Neural cell (in vitro differentiated cells): Measurements from ENCODE around the gene STAT6. TPM values are rescaled to one million over a fixed set of nuclear protein-coding genes. Genes with fewer than 3 reads are reported as not detected.

Source experiments
- H2AFZ ChIP-seq: fragments of 200-600, 300-800 bp; sonication (generic), shearing (Covaris generic); 2 replicates; pipeline ENCODE4 v1.6.0; 2014; ENCODE audit warnings: low read depth, mild to moderate bottlenecking, antibody characterized with exemption, low read length, moderate library complexity
- H3F3A ChIP-seq: fragments of 200-600 bp; shearing (Covaris generic); 2 replicates; pipeline ENCODE4 v1.6.1; 2016; ENCODE audit warnings: mild to moderate bottlenecking, moderate library complexity, mixed read lengths, antibody characterized with exemption, low read length; ENCODE audit not compliant: insufficient read depth, poor library complexity, severe bottlenecking
- H3K27ac ChIP-seq: fragments of 200-600, 300-800 bp; sonication (generic), shearing (Covaris generic); 2 replicates; pipeline ENCODE4 v1.5.1; 2014; ENCODE audit warnings: mild to moderate bottlenecking, low read length, moderate library complexity
- H3K27me3 ChIP-seq: fragments of 300-800, 200-600 bp; sonication (generic), shearing (Covaris generic); 2 replicates; pipeline ENCODE4 v1.6.0; 2014; ENCODE audit warnings: mild to moderate bottlenecking, low read depth, low read length, moderate library complexity; ENCODE audit not compliant: insufficient read depth
- H3K36me3 ChIP-seq: fragments of 300-800, 200-600 bp; sonication (generic), shearing (Covaris generic); 2 replicates; pipeline ENCODE4 v1.5.1; 2014; ENCODE audit warnings: mild to moderate bottlenecking, antibody characterized with exemption, low read length, moderate library complexity; ENCODE audit not compliant: insufficient read depth
- H3K4me2 ChIP-seq: fragments of 300-800, 200-600 bp; sonication (generic), shearing (Covaris generic); 2 replicates; pipeline ENCODE4 v1.6.0; 2014; ENCODE audit warnings: mild to moderate bottlenecking, low read length
- H3K4me3 ChIP-seq: fragments of 300-800, 200-600 bp; sonication (generic), shearing (Covaris generic); 2 replicates; pipeline ENCODE4 v1.5.1; 2014; ENCODE audit warnings: mild to moderate bottlenecking, low read length, moderate library complexity
- H3K79me2 ChIP-seq: fragments of 200-600 bp; shearing (Covaris generic); replicated peaks from 2 replicates; pipeline ENCODE4 v1.6.0; 2014; ENCODE audit warnings: mild to moderate bottlenecking, low read length, moderate library complexity; ENCODE audit not compliant: insufficient read depth
- H3K9ac ChIP-seq: fragments of 300-800, 200-600 bp; sonication (generic), shearing (Covaris generic); 2 replicates; pipeline ENCODE4 v1.6.1; 2016; ENCODE audit warnings: mild to moderate bottlenecking, low read length, mixed read lengths
- H3K9me2 ChIP-seq: fragments of 200-600 bp; shearing (Covaris generic); 2 replicates; pipeline ENCODE4 v1.6.1; 2016; ENCODE audit warnings: mild to moderate bottlenecking, low read length, mixed read lengths; ENCODE audit not compliant: insufficient read depth
- H3K9me3 ChIP-seq: fragments of 200-600, 300-800 bp; sonication (generic), shearing (Covaris generic); 2 replicates; pipeline ENCODE4 v1.6.1; 2016; ENCODE audit warnings: mild to moderate bottlenecking, mixed run types, low read length, moderate library complexity, mixed read lengths
- H4K20me1 ChIP-seq: fragments of 200-600 bp; shearing (Covaris generic); 2 replicates; pipeline ENCODE4 v1.6.1; 2016; ENCODE audit warnings: mild to moderate bottlenecking, mixed run types; ENCODE audit not compliant: insufficient read depth
- CTCF ChIP-seq: fragments of 450-650 bp; IDR thresholded peaks from 2 replicates; pipeline ENCODE4 v1.5.1; 2014; ENCODE audit warnings: antibody characterized with exemption, mild to moderate bottlenecking, moderate library complexity; ENCODE audit not compliant: poor library complexity, severe bottlenecking
- EP300 ChIP-seq: fragments of 450-650 bp; conservative IDR thresholded peaks from 2 replicates; pipeline ENCODE4 v1.6.1; 2014; ENCODE audit warnings: antibody characterized with exemption, mild to moderate bottlenecking, moderate library complexity; ENCODE audit not compliant: poor library complexity, severe bottlenecking
- MXI1 ChIP-seq: fragments of 450-650 bp; conservative IDR thresholded peaks from 2 replicates; pipeline ENCODE4 v1.6.1; 2014; ENCODE audit warnings: antibody characterized with exemption, mild to moderate bottlenecking; ENCODE audit not compliant: poor library complexity, severe bottlenecking
- POLR2AphosphoS5 ChIP-seq: IDR thresholded peaks from 2 replicates; pipeline ENCODE4 v1.6.1; 2012
- REST ChIP-seq: IDR thresholded peaks from 2 replicates; pipeline ENCODE4 v1.6.1; 2012; ENCODE audit warnings: borderline replicate concordance
- SMC3 ChIP-seq: fragments of 450-650 bp; conservative IDR thresholded peaks from 2 replicates; pipeline ENCODE4 v1.6.1; 2014; ENCODE audit warnings: antibody characterized with exemption, mild to moderate bottlenecking, moderate library complexity; ENCODE audit not compliant: poor library complexity
- TAF1 ChIP-seq: IDR thresholded peaks from 2 replicates; pipeline ENCODE4 v1.6.1; 2012; ENCODE audit warnings: low read depth
- polyA plus RNA-seq: library from polyadenylated mRNA; depleted of rRNA; stranded (reverse); fragments of >200 nt; gene quantifications from 2 replicates; pipeline ENCODE4 v1.2.3, GENCODE V29; 2014

Gene STAT6
- polyA plus RNA-seq, 1 donor from 2014 or later: not detected

- Histone ChIP-seq H3K4me2 (peak within 1 kb of the TSS; percentile 78), H3K9me3 (no peaks in the 10 kb centered on the region), H4K20me1 (no peaks in the 10 kb centered on the region), H3K36me3 (no peaks in the 10 kb centered on the region), H3K27ac (peak within 1 kb of the TSS; percentile 44), H3K79me2 (peaks cover 17% of the 10 kb centered on the region), H3K4me3 (peak within 1 kb of the TSS; percentile 91), H3F3A (peaks cover 4% of the 10 kb centered on the region), H3K27me3 (peaks cover 12% of the 10 kb centered on the region), H3K9me2 (no peaks in the 10 kb centered on the region), H2AFZ (peak within 1 kb of the TSS; percentile 73), H3K9ac (peak within 1 kb of the TSS; percentile 76)
- TF ChIP-seq REST (no peak), POLR2AphosphoS5 (peak; percentile 33)
Measured at GRCh38 chr12:57088354-57089270, 22.6 kb downstream of the STAT6 start, which contains the start of gene NAB2. Gene NAB2, plus strand, starts transcription at chr12:57089114. Its CDS starts 158 bp downstream, at chr12:57089272.

GRCh38 chr12:57087691-57088353, 23.3 kb downstream of the STAT6 start:
- H3K4me2 ChIP-seq: no peak overlapping the region
- H2AFZ ChIP-seq: no peak overlapping the region

More at GRCh38 chr12:57087691-57088353, 23.3 kb downstream of the STAT6 start:
- peak overlapping the region; percentile 26 for H3K27ac ChIP-seq
- peaks cover 17% of the 10 kb centered on the region for H3K79me2 ChIP-seq
- H3K9me3 ChIP-seq: no peaks in the 10 kb centered on the region
- H3K4me3 ChIP-seq: peak overlapping the region; percentile 91
- no peak for TF ChIP-seq REST
- no peak for TF ChIP-seq TAF1
- no peak for TF ChIP-seq MXI1
- TF ChIP-seq CTCF: no peak
- no peak for TF ChIP-seq EP300
- no peak for TF ChIP-seq SMC3
- no peak for TF ChIP-seq POLR2AphosphoS5
- no peaks in the 10 kb centered on the region for H3K36me3 ChIP-seq
- peaks cover 12% of the 10 kb centered on the region for H3K27me3 ChIP-seq
- no peaks in the 10 kb centered on the region for H3K9me2 ChIP-seq
- H3F3A ChIP-seq: peaks cover 4% of the 10 kb centered on the region
- H4K20me1 ChIP-seq: no peaks in the 10 kb centered on the region
- peak overlapping the region; percentile 62 for H3K9ac ChIP-seq
